Measurements from ENCODE around the gene SMAD2.

Gene SMAD2

GRCh38 chr18:47888156-47888555 is 42.3 kb downstream of the SMAD2 start:
- no peak overlapping the region for H3K4me3 ChIP-seq (ENCODE audit: low read depth, low read length)
- no peak for DNase-seq (ENCODE audit: low read depth)
- TF ChIP-seq, protein P1, sequence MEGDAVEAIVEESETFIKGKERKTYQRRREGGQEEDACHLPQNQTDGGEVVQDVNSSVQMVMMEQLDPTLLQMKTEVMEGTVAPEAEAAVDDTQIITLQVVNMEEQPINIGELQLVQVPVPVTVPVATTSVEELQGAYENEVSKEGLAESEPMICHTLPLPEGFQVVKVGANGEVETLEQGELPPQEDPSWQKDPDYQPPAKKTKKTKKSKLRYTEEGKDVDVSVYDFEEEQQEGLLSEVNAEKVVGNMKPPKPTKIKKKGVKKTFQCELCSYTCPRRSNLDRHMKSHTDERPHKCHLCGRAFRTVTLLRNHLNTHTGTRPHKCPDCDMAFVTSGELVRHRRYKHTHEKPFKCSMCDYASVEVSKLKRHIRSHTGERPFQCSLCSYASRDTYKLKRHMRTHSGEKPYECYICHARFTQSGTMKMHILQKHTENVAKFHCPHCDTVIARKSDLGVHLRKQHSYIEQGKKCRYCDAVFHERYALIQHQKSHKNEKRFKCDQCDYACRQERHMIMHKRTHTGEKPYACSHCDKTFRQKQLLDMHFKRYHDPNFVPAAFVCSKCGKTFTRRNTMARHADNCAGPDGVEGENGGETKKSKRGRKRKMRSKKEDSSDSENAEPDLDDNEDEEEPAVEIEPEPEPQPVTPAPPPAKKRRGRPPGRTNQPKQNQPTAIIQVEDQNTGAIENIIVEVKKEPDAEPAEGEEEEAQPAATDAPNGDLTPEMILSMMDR (conservative IDR thresholded peaks at IDR 0.05; ENCODE audit: low read depth, low read length): no peak

DNA sequence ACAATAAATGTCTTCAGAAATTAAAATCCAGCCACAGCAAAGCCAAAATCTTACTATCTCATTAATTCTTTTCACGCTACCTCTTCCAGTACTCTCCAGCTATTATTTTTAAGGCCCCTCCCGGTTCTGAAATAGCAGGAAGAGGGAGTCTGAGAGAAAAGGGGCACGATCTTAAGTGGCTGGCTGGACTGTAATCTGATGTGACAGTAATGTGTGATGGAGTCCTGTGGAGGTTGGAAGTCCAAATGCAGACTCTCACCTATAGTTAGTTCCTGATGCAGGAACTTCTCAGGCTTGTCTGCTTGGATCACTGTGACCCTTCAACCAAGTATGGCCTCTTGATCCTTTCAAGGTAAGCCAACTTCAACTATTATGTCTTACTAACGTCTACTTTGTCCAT is 43.2 kb downstream of the SMAD2 start:
- H3K4me3 ChIP-seq (ENCODE audit: low read depth, low read length): no peak overlapping the region
- TF ChIP-seq, protein P1 (conservative IDR thresholded peaks at IDR 0.05; ENCODE audit: low read depth, low read length): no peak
- no peak for DNase-seq (ENCODE audit: low read depth)

DNA sequence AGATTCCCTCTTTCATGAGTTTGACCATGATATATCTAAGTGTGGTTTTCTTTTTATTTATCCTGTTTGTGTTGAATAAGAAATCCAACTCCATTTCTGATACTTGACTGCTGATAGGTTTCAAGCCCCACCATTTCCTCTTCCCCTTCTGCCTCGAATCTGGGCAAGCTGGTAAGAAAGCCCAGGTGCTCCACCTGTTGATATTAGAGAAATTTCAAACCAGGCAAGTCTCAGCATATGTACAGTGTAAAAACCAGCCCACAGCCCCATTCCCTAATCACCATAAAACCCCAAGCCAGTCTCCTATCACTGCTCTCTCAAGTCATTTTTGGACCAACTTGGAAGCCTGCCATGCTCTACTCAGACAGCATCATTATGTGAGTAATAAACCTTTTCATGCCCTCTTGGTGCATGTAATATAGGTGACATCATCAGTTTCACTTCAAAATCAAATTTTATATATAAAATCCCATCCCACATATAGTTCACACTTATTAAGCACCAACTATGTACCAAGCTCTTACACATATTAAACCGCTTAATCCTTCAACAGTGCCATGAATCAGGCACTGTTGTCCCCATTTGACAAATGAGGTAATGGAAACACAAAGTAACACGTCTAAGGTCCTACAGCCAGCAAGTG is 46.6 kb downstream of the SMAD2 start:
- peak; percentile 67 for DNase-seq (ENCODE audit: low read depth)
- no peak overlapping the region for H3K4me3 ChIP-seq (ENCODE audit: low read depth, low read length)
- TF ChIP-seq, protein P1 (conservative IDR thresholded peaks at IDR 0.05; ENCODE audit: low read depth, low read length): no peak

- DNase-seq (ENCODE audit: low read depth): peak; percentile 71
- no peak overlapping the region for H3K4me3 ChIP-seq (ENCODE audit: low read depth, low read length)
- TF ChIP-seq, protein P1 (conservative IDR thresholded peaks at IDR 0.05; ENCODE audit: low read depth, low read length): no peak
Measured at GRCh38 chr18:47882641-47883040, 47.8 kb downstream of the SMAD2 start.

- DNase-seq (ENCODE audit: low read depth): peak; percentile 83
Measured at GRCh38 chr18:47881752-47882455, 48.6 kb downstream of the SMAD2 start.

DNA sequence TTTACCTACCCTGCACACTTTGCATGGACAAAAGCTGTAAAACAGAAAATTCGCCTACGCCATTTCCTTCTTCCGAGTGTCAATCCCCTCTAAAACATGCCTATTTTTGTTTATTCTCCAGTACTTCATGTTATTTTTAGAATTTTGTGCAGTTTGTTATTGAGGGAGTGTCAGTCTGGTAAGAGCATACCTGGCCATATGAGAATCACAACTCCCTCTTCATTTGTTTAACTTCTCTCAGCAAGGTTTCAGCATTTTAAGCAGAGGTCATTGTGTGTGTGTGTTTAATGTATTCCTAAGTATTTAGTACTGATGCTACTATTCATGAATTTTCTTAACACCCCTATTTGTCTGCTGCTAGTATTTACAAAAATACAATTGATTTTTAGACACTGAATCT is 49.4 kb downstream of the SMAD2 start:
- TF ChIP-seq, protein P1 (conservative IDR thresholded peaks at IDR 0.05; ENCODE audit: low read depth, low read length): no peak
- DNase-seq (ENCODE audit: low read depth): no peak
- no peak overlapping the region for H3K4me3 ChIP-seq (ENCODE audit: low read depth, low read length)

More at GRCh38 chr18:47881752-47882455, 48.6 kb downstream of the SMAD2 start:
- no peak overlapping the region for H3K4me3 ChIP-seq (ENCODE audit: low read depth, low read length)
- TF ChIP-seq, protein P1 (conservative IDR thresholded peaks at IDR 0.05; ENCODE audit: low read depth, low read length): no peak

GRCh38 chr18:47877892-47878291 is 52.6 kb downstream of the SMAD2 start:
- DNase-seq (ENCODE audit: low read depth): peak; percentile 63
- TF ChIP-seq, protein P1 (conservative IDR thresholded peaks at IDR 0.05; ENCODE audit: low read depth, low read length): no peak
- H3K4me3 ChIP-seq (ENCODE audit: low read depth, low read length): no peak overlapping the region

Measured in choroid plexus epithelial cell (primary cell).